ENCODE data around the gene GFRA1.

GFRA1 gene

GRCh38 chr10:116029826-116030225, 243.2 kb downstream of the GFRA1 start:
- Histone ChIP-seq H3K4me1 (ENCODE audit: insufficient read depth, low read length) (no peaks in the 10 kb centered on the region), H3K27me3 (ENCODE audit: control insufficient read depth in 1 of 2, insufficient read depth in 2 of 2, low read length in 2 of 2) (no peaks in the 10 kb centered on the region), H3K27ac (ENCODE audit: low read depth, low read length) (no peak overlapping the region), H3K4me3 (ENCODE audit: low read depth in 1 of 2, low read length in 2 of 2) (no peak overlapping the region), H3K9me3 (ENCODE audit: low read length) (no peaks in the 10 kb centered on the region), H3K9ac (ENCODE audit: low read length) (no peak overlapping the region), H3K36me3 (ENCODE audit: insufficient read depth, low read length) (no peaks in the 10 kb centered on the region)

DNA sequence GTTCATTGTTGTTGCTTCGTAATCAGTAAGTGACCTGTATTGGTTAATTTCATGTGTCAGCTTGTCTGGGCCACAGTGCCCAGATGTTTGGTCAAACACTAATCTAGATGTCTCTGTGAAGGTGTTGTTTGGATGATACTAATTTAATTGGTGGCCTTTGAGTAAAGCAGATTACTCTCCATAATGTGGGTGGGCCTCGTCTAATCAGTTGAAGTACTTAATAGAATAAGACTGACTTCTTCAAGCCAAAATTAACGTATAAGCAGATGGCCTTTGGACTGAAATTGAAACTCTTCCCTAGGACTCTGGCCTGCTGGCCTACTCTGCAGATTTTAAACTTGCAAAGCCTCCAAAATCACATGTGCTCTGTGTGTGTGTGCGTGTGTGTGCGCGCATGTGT, 245.7 kb downstream of the GFRA1 start:
- H3K36me3 ChIP-seq (ENCODE audit: insufficient read depth, low read length) = no peaks in the 10 kb centered on the region
- no peak overlapping the region for H3K9ac ChIP-seq (ENCODE audit: low read length)
- no peaks in the 10 kb centered on the region for H3K9me3 ChIP-seq (ENCODE audit: low read length)
- no peak overlapping the region for H3K27ac ChIP-seq (ENCODE audit: low read depth, low read length)
- no peak overlapping the region for H3K4me3 ChIP-seq (ENCODE audit: low read depth in 1 of 2, low read length in 2 of 2)
- H3K27me3 ChIP-seq (ENCODE audit: control insufficient read depth in 1 of 2, insufficient read depth in 2 of 2, low read length in 2 of 2) = no peaks in the 10 kb centered on the region
- H3K4me1 ChIP-seq (ENCODE audit: insufficient read depth, low read length) = no peaks in the 10 kb centered on the region

- Histone ChIP-seq H3K9me3 (ENCODE audit: low read length) (no peaks in the 10 kb centered on the region), H3K4me1 (ENCODE audit: insufficient read depth, low read length) (no peaks in the 10 kb centered on the region), H3K4me3 (ENCODE audit: low read depth in 1 of 2, low read length in 2 of 2) (no peak overlapping the region), H3K9ac (ENCODE audit: low read length) (no peak overlapping the region), H3K27me3 (ENCODE audit: control insufficient read depth in 1 of 2, insufficient read depth in 2 of 2, low read length in 2 of 2) (no peaks in the 10 kb centered on the region), H3K36me3 (ENCODE audit: insufficient read depth, low read length) (no peaks in the 10 kb centered on the region), H3K27ac (ENCODE audit: low read depth, low read length) (no peak overlapping the region)
Observed at GRCh38 chr10:116026725-116027124, 246.3 kb downstream of the GFRA1 start.

DNA sequence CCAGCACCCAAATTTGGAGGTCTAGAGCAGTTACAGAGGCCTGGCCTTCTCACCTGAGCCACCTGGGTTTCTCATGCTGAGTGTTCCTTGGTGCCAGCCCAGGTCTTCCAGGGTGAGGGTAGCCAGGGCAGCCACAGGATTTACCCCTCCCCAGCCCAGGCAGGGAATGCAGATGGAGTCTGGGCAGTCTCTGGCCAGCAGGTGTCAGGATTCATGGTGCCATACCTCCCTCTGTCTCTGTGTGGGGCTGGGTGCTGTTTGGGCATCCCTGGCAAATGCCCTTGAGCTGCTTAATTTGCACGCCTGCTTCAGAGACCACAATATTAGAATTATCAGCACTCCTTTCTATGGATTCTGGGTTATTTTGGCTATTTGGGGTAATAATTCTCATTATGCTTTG, 246.7 kb downstream of the GFRA1 start:
- no peaks in the 10 kb centered on the region for H3K4me1 ChIP-seq (ENCODE audit: insufficient read depth, low read length)
- no peak overlapping the region for H3K4me3 ChIP-seq (ENCODE audit: low read depth in 1 of 2, low read length in 2 of 2)
- no peaks in the 10 kb centered on the region for H3K9me3 ChIP-seq (ENCODE audit: low read length)
- no peak overlapping the region for H3K9ac ChIP-seq (ENCODE audit: low read length)
- H3K27me3 ChIP-seq (ENCODE audit: control insufficient read depth in 1 of 2, insufficient read depth in 2 of 2, low read length in 2 of 2) = no peaks in the 10 kb centered on the region
- no peaks in the 10 kb centered on the region for H3K36me3 ChIP-seq (ENCODE audit: insufficient read depth, low read length)
- H3K27ac ChIP-seq (ENCODE audit: low read depth, low read length) = no peak overlapping the region

- no peaks in the 10 kb centered on the region for H3K9me3 ChIP-seq (ENCODE audit: low read length)
Observed at GRCh38 chr10:116024271-116024878, 248.6 kb downstream of the GFRA1 start.

DNA sequence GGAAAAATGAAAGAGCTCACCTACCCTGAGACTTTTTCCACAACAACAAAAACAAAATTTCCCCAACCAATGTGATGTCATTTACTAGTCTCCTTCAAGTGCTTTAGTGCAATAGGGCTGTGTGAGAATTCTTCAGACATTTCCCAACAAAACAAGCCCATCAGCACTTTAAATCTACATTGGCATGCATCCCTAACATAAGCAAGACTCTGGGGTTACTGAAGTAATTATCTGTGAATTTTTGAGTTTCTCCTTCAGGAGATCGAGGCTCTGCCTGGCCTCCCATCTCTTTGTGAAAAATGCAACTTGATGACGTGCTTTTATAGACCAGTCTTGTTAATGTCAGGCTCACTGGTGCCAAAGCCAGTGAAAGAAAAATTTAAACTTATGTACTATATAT, 255.6 kb downstream of the GFRA1 start:
- Histone ChIP-seq H3K27me3 (ENCODE audit: control insufficient read depth in 1 of 2, insufficient read depth in 2 of 2, low read length in 2 of 2) (no peaks in the 10 kb centered on the region), H3K4me3 (ENCODE audit: low read depth in 1 of 2, low read length in 2 of 2) (no peak overlapping the region), H3K9me3 (ENCODE audit: low read length) (no peaks in the 10 kb centered on the region)

More at GRCh38 chr10:116024271-116024878, 248.6 kb downstream of the GFRA1 start:
- Histone ChIP-seq H3K4me1 (ENCODE audit: insufficient read depth, low read length) (no peaks in the 10 kb centered on the region), H3K36me3 (ENCODE audit: insufficient read depth, low read length) (no peaks in the 10 kb centered on the region), H3K9ac (ENCODE audit: low read length) (no peak overlapping the region), H3K27ac (ENCODE audit: low read depth, low read length) (no peak overlapping the region), H3K4me3 (ENCODE audit: low read depth in 1 of 2, low read length in 2 of 2) (no peak overlapping the region), H3K27me3 (ENCODE audit: control insufficient read depth in 1 of 2, insufficient read depth in 2 of 2, low read length in 2 of 2) (no peaks in the 10 kb centered on the region)

DNA sequence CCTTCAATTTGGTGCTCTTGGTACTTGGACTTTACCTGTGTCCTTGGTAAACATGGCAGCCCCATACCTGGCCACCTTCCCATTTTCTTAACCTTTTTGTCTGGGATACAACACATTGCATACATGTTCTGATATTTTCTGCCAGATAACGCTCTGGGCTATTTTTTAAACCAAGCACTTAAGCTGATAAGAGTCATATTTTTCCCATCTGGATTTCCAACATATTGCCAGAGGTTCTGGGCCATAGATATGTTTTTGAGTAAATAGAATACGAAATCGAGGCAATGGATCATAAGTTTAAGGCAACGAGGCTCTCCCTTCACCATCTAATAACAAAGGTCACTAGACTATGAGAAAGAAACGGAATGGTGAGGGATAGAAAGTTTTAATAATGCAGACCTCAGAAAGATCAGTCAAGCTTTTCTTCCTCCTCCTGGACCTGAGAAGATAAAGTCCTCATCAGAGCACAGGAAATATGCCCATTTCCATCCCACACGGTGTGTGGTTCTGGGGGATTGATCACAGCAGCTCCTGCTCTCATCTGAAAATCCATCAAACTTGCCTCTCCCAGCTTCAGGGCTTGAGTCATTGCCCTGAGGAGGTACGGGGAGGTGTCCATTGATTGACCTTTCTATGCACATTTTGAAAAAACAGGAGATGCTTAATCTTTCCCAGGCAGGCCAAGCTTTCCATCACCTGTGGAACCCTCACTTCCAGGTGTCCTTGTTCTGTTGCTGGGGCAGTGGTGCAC, 257.2 kb downstream of the GFRA1 start:
- Histone ChIP-seq H3K4me1 (ENCODE audit: insufficient read depth, low read length) (peaks cover 11% of the 10 kb centered on the region), H3K27ac (ENCODE audit: low read depth, low read length) (no peak overlapping the region), H3K36me3 (ENCODE audit: insufficient read depth, low read length) (no peaks in the 10 kb centered on the region), H3K27me3 (ENCODE audit: control insufficient read depth in 1 of 2, insufficient read depth in 2 of 2, low read length in 2 of 2) (no peaks in the 10 kb centered on the region), H3K4me3 (ENCODE audit: low read depth in 1 of 2, low read length in 2 of 2) (no peak overlapping the region), H3K9me3 (ENCODE audit: low read length) (no peaks in the 10 kb centered on the region), H3K9ac (ENCODE audit: low read length) (no peak overlapping the region)

More for the DNA sequence above, 255.6 kb downstream of the GFRA1 start:
- H3K9ac ChIP-seq (ENCODE audit: low read length) = no peak overlapping the region
- no peak overlapping the region for H3K27ac ChIP-seq (ENCODE audit: low read depth, low read length)
- no peaks in the 10 kb centered on the region for H3K36me3 ChIP-seq (ENCODE audit: insufficient read depth, low read length)
- peaks cover 11% of the 10 kb centered on the region for H3K4me1 ChIP-seq (ENCODE audit: insufficient read depth, low read length)

DNA sequence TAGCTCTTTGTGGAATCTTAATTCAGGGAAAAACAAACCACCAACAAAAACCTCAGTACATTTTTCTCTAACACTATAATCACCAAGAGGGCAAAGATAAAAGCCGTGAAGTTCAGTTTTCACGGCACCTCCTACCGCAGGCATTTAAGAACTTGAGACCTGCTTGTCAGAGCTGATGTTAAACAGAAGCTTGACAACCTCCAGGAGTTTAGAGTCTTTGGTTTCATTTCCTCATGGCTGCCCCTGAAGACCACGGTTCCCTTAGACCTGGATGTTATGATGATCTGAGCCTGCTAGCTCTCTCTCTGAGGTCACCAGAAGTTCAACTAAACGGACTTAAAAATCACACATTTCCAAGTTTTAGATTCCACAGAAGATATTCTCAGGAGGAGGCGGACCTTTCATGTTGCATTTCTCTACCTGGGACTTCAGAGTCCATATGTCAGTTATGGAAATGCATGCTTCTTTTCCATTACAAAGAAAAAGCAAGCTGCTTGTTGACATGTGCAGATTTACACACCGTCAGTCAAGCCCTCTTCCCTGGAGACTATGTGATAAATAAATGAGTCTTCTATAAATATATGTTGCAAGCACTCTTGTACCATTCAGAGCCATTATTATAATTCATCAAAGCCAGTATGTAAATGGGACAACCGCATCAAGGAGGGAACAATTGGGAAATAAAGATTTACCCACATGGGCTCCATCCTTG, 258.0 kb downstream of the GFRA1 start:
- no peaks in the 10 kb centered on the region for H3K9me3 ChIP-seq (ENCODE audit: low read length)
- no peaks in the 10 kb centered on the region for H3K27me3 ChIP-seq (ENCODE audit: control insufficient read depth in 1 of 2, insufficient read depth in 2 of 2, low read length in 2 of 2)
- H3K9ac ChIP-seq (ENCODE audit: low read length) = no peak overlapping the region
- no peak overlapping the region for H3K4me3 ChIP-seq (ENCODE audit: low read depth in 1 of 2, low read length in 2 of 2)
- H3K27ac ChIP-seq (ENCODE audit: low read depth, low read length) = no peak overlapping the region
- peaks cover 11% of the 10 kb centered on the region for H3K4me1 ChIP-seq (ENCODE audit: insufficient read depth, low read length)
- H3K36me3 ChIP-seq (ENCODE audit: insufficient read depth, low read length) = no peaks in the 10 kb centered on the region

DNA sequence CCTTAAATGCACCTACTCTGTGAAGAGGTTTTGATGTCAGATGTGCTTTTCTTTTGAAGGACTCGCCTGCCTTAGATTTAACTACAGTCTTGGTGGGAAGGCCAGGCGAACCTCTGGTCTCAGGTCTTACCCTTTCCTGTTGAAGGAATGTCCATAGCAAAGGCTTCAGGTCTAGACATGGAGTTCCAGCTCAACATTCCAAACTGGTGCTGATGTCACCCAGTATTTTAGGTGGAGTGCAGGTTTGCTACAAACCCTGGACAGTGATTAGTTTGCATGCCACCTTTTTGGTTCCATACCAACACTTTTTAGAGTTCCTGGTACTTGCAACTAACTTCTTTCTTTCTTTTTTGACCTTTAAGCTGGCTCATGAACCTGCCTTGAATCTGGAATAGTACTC, 258.7 kb downstream of the GFRA1 start:
- Histone ChIP-seq H3K9me3 (ENCODE audit: low read length) (no peaks in the 10 kb centered on the region), H3K27ac (ENCODE audit: low read depth, low read length) (no peak overlapping the region), H3K9ac (ENCODE audit: low read length) (no peak overlapping the region), H3K27me3 (ENCODE audit: control insufficient read depth in 1 of 2, insufficient read depth in 2 of 2, low read length in 2 of 2) (no peaks in the 10 kb centered on the region), H3K36me3 (ENCODE audit: insufficient read depth, low read length) (no peaks in the 10 kb centered on the region), H3K4me1 (ENCODE audit: insufficient read depth, low read length) (peaks cover 11% of the 10 kb centered on the region), H3K4me3 (ENCODE audit: low read depth in 1 of 2, low read length in 2 of 2) (no peak overlapping the region)

DNA sequence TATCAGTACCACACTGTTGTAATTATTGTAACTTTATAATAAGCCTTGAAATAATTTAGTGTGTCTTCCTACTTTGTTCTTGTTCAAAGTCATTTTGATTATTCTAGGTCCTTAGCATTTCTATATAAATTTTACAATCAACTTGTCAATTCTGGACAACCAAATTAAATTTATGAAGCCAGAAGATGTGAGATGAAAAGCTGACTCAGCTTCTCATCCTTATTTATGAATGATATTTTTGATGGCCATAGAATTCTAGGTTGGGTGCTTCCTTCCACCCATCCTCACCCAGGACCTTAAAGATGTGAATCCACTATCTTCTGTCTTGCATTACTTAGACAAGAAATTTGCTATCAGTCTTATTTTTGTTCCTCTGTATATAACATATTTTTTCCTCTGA, 261.1 kb downstream of the GFRA1 start:
- Histone ChIP-seq H3K36me3 (ENCODE audit: insufficient read depth, low read length) (no peaks in the 10 kb centered on the region), H3K9me3 (ENCODE audit: low read length) (no peaks in the 10 kb centered on the region), H3K4me3 (ENCODE audit: low read depth in 1 of 2, low read length in 2 of 2) (no peak overlapping the region)

GRCh38 chr10:116007256-116007891, 265.6 kb downstream of the GFRA1 start:
- no peak overlapping the region for H3K4me3 ChIP-seq (ENCODE audit: low read depth in 1 of 2, low read length in 2 of 2)
- no peaks in the 10 kb centered on the region for H3K36me3 ChIP-seq (ENCODE audit: insufficient read depth, low read length)
- H3K9me3 ChIP-seq (ENCODE audit: low read length) = no peaks in the 10 kb centered on the region
- no peak overlapping the region for H3K27ac ChIP-seq (ENCODE audit: low read depth, low read length)
- H3K27me3 ChIP-seq (ENCODE audit: control insufficient read depth in 1 of 2, insufficient read depth in 2 of 2, low read length in 2 of 2) = no peaks in the 10 kb centered on the region
- H3K4me1 ChIP-seq (ENCODE audit: insufficient read depth, low read length) = no peaks in the 10 kb centered on the region
- no peak overlapping the region for H3K9ac ChIP-seq (ENCODE audit: low read length)

More for the DNA sequence above, 261.1 kb downstream of the GFRA1 start:
- Histone ChIP-seq H3K9ac (ENCODE audit: low read length) (no peak overlapping the region), H3K27ac (ENCODE audit: low read depth, low read length) (no peak overlapping the region), H3K4me1 (ENCODE audit: insufficient read depth, low read length) (peaks cover 11% of the 10 kb centered on the region), H3K27me3 (ENCODE audit: control insufficient read depth in 1 of 2, insufficient read depth in 2 of 2, low read length in 2 of 2) (no peaks in the 10 kb centered on the region)

All from muscle layer of colon (tissue), 2 donors.